Pulmonary artery endothelial cell (primary cell): ENCODE data around the gene ZNF429. TPM values are rescaled to one million over a fixed set of nuclear protein-coding genes. Genes with fewer than 3 reads are reported as not detected.
"Not testable (repeated sequence)": the region's sequence is repeated elsewhere in the genome, so short reads cannot be mapped to it uniquely, and the experiment has no call there.

Experiments used
- DNase-seq: peaks from one replicate; pipeline ENCODE4 v3.0.0-alpha.2; 2011; ENCODE audit warnings: low read depth, low spot score
- total RNA-seq: library from RNA; depleted of rRNA; stranded (reverse); fragments of >200 nt; gene quantifications from 2 replicates; pipeline ENCODE4 v1.2.3, GENCODE V29; 2014

Gene ZNF429
- total RNA-seq, 1 donor from 2014 or later = 0.79 TPM

- DNase-seq = no peak
Observed at GRCh38 chr19:21513651-21514050, 8.2 kb downstream of the ZNF429 start.

GRCh38 chr19:21519488-21519887 lies 14.1 kb downstream of the ZNF429 start:
- no peak for DNase-seq

GRCh38 chr19:21532904-21533303 lies 27.5 kb downstream of the ZNF429 start:
- DNase-seq = no peak

- DNase-seq = not testable (repeated sequence)
Observed at GRCh38 chr19:21536741-21537290, 31.4 kb downstream of the ZNF429 start.

- DNase-seq = no peak
Observed at GRCh38 chr19:21559444-21559843, 54.0 kb downstream of the ZNF429 start.

- DNase-seq = no peak
Observed at GRCh38 chr19:21564406-21564805, 59.0 kb downstream of the ZNF429 start.

GRCh38 chr19:21566073-21566472 lies 60.7 kb downstream of the ZNF429 start:
- DNase-seq = no peak

GRCh38 chr19:21567806-21568205 lies 62.4 kb downstream of the ZNF429 start:
- not testable (repeated sequence) for DNase-seq

- DNase-seq = peak; percentile 8
Observed at GRCh38 chr19:21568816-21569493, 63.6 kb downstream of the ZNF429 start.

- no peak for DNase-seq
Observed at GRCh38 chr19:21569494-21569865, 64.1 kb downstream of the ZNF429 start.

GRCh38 chr19:21571316-21571715 lies 65.9 kb downstream of the ZNF429 start:
- DNase-seq = no peak

GRCh38 chr19:21574607-21575006 lies 69.2 kb downstream of the ZNF429 start:
- no peak for DNase-seq

- no peak for DNase-seq
Observed at GRCh38 chr19:21576481-21576880, 71.1 kb downstream of the ZNF429 start.

GRCh38 chr19:21580101-21580500 lies 74.7 kb downstream of the ZNF429 start:
- no peak for DNase-seq

GRCh38 chr19:21580818-21581217 lies 75.4 kb downstream of the ZNF429 start:
- DNase-seq = no peak

- DNase-seq = no peak
Observed at GRCh38 chr19:21581646-21582240, 76.3 kb downstream of the ZNF429 start.

GRCh38 chr19:21584537-21584936 lies 79.1 kb downstream of the ZNF429 start:
- no peak for DNase-seq

GRCh38 chr19:21585281-21585890 lies 80.0 kb downstream of the ZNF429 start:
- no peak for DNase-seq

GRCh38 chr19:21586311-21587116 lies 81.1 kb downstream of the ZNF429 start:
- no peak for DNase-seq

- DNase-seq = no peak
Observed at GRCh38 chr19:21587117-21587461, 81.7 kb downstream of the ZNF429 start.

- DNase-seq = no peak
Observed at GRCh38 chr19:21587549-21587948, 82.1 kb downstream of the ZNF429 start.

- DNase-seq = no peak
Observed at GRCh38 chr19:21588065-21588601, 82.7 kb downstream of the ZNF429 start.
